SK-N-SH treated with all-trans-retinoic acid at 6 μM for 48 hours (cell line): ENCODE results near the gene ATRIP.

Source experiments
- ATAC-seq: fragments of 200-7000 bp; cut with Tn5 transposase; 3 replicates; pipeline ENCODE4 v1.9.1; 2020; ENCODE audit warnings: mild to moderate bottlenecking, moderate library complexity
- ARNTL ChIP-seq: fragments of 450-650 bp; formaldehyde crosslinking; IDR thresholded peaks from 2 replicates; pipeline ENCODE4 v1.5.0; 2020; ENCODE audit warnings: low read depth, mild to moderate bottlenecking, moderate library complexity, borderline replicate concordance
- BACH2 ChIP-seq: fragments of 250-450 bp; sonication (Bioruptor Pico); IDR thresholded peaks from 2 replicates; pipeline ENCODE4 v1.9.0; 2021; ENCODE audit warnings: mild to moderate bottlenecking, borderline replicate concordance
- CSDC2 ChIP-seq: fragments of 250-450 bp; sonication (Bioruptor Pico); IDR thresholded peaks from 2 replicates; pipeline ENCODE4 v1.5.0; 2020; ENCODE audit warnings: mild to moderate bottlenecking, moderate library complexity
- ESRRG ChIP-seq: fragments of 250-450 bp; sonication (Bioruptor Pico); IDR thresholded peaks from 2 replicates; pipeline ENCODE4 v1.6.1; 2021; ENCODE audit warnings: mild to moderate bottlenecking
- ISL1 ChIP-seq: fragments of 250-450 bp; sonication (Bioruptor Pico); IDR thresholded peaks from 2 replicates; pipeline ENCODE4 v2.1.2; 2022; ENCODE audit warnings: mild to moderate bottlenecking, moderate library complexity
- OSR1 ChIP-seq: fragments of 250-450 bp; sonication (Bioruptor Pico); IDR thresholded peaks from 2 replicates; pipeline ENCODE4 v1.8.0; 2022; ENCODE audit warnings: moderate library complexity, mild to moderate bottlenecking, inconsistent platforms
- RARB ChIP-seq: fragments of 250-450 bp; sonication (Bioruptor Pico); IDR thresholded peaks from 2 replicates; pipeline ENCODE4 v1.8.0; 2021; ENCODE audit warnings: mild to moderate bottlenecking, moderate library complexity
- SNAI2 ChIP-seq: fragments of 250-450 bp; sonication (Bioruptor Pico); IDR thresholded peaks from 2 replicates; pipeline ENCODE4 v1.5.0; 2020; ENCODE audit warnings: mild to moderate bottlenecking, moderate library complexity
- TCF4 ChIP-seq: fragments of 250-450 bp; sonication (Bioruptor Pico); IDR thresholded peaks from 2 replicates; pipeline ENCODE4 v1.8.0; 2021; ENCODE audit warnings: mild to moderate bottlenecking, moderate library complexity, borderline replicate concordance
- ZC3H10 ChIP-seq: fragments of 250-450 bp; sonication (Bioruptor Pico); IDR thresholded peaks from 2 replicates; pipeline ENCODE4 v1.5.1; 2021; ENCODE audit warnings: mild to moderate bottlenecking, moderate library complexity
- ZFP30 ChIP-seq: fragments of 450-650 bp; formaldehyde crosslinking; IDR thresholded peaks from 2 replicates; pipeline ENCODE4 v1.5.0; 2022; ENCODE audit warnings: mild to moderate bottlenecking, moderate library complexity
- ZNF8 ChIP-seq: fragments of 450-650 bp; formaldehyde crosslinking; IDR thresholded peaks from 2 replicates; pipeline ENCODE4 v1.5.0; 2020; ENCODE audit warnings: mild to moderate bottlenecking, moderate library complexity
- TF ChIP-seq, protein P1 (sequence below): fragments of 250-450 bp; sonication (Bioruptor Pico); IDR thresholded peaks from 2 replicates; pipeline ENCODE4 v1.8.0; 2020; ENCODE audit warnings: mild to moderate bottlenecking, moderate library complexity, borderline replicate concordance
- TF ChIP-seq, protein P2 (sequence below): fragments of 250-450 bp; sonication (Bioruptor Pico); IDR thresholded peaks from 2 replicates; pipeline ENCODE4 v1.8.0; 2021; ENCODE audit warnings: low read depth, mild to moderate bottlenecking, moderate library complexity, borderline replicate concordance
- TF ChIP-seq, protein P3 (sequence below): fragments of 250-450 bp; sonication (Bioruptor Pico); IDR thresholded peaks from 2 replicates; pipeline ENCODE4 v1.5.1; 2021; ENCODE audit warnings: mild to moderate bottlenecking, moderate library complexity
- TF ChIP-seq, protein P4 (sequence below): fragments of 250-450 bp; sonication (Bioruptor Pico); IDR thresholded peaks from 2 replicates; pipeline ENCODE4 v1.5.0; 2020; ENCODE audit warnings: mild to moderate bottlenecking, moderate library complexity
- TF ChIP-seq, protein P5 (sequence below): fragments of 250-450 bp; sonication (Bioruptor Pico); IDR thresholded peaks from 2 replicates; pipeline ENCODE4 v1.5.1; 2020; ENCODE audit warnings: low read depth, mild to moderate bottlenecking, moderate library complexity

The ATRIP gene

DNA sequence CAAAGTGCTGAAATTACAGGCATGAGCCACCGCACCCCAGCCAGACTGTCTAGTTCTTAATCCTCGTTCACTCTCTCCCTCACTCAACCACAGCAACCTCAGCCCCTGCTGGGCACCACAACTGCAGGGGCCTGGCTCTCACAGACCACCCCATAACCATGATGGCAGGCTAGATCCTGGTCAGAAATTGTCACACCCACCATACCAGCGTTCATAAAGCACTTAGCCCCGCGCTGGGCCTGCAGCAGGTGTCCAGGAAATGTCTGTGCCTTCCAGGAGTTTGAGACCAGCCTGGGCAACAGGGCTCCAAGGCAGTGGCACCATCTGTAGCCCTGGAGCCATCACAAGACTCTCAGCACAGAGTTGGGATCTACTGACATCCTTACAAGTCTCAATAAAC is 55.6 kb downstream of the ATRIP start:
- no peak for ATAC-seq
- TF ChIP-seq, protein P1, sequence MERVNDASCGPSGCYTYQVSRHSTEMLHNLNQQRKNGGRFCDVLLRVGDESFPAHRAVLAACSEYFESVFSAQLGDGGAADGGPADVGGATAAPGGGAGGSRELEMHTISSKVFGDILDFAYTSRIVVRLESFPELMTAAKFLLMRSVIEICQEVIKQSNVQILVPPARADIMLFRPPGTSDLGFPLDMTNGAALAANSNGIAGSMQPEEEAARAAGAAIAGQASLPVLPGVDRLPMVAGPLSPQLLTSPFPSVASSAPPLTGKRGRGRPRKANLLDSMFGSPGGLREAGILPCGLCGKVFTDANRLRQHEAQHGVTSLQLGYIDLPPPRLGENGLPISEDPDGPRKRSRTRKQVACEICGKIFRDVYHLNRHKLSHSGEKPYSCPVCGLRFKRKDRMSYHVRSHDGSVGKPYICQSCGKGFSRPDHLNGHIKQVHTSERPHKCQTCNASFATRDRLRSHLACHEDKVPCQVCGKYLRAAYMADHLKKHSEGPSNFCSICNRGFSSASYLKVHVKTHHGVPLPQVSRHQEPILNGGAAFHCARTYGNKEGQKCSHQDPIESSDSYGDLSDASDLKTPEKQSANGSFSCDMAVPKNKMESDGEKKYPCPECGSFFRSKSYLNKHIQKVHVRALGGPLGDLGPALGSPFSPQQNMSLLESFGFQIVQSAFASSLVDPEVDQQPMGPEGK (CRISPR knock-in tag), result no peak
- TF ChIP-seq ARNTL (CRISPR knock-in tag) (no peak), OSR1 (no peak), SNAI2 (CRISPR knock-in tag) (no peak), ESRRG (CRISPR knock-in tag) (no peak), ZNF8 (CRISPR knock-in tag) (no peak), ZFP30 (CRISPR knock-in tag) (no peak), ISL1 (CRISPR knock-in tag) (no peak)
- TF ChIP-seq, protein P2, sequence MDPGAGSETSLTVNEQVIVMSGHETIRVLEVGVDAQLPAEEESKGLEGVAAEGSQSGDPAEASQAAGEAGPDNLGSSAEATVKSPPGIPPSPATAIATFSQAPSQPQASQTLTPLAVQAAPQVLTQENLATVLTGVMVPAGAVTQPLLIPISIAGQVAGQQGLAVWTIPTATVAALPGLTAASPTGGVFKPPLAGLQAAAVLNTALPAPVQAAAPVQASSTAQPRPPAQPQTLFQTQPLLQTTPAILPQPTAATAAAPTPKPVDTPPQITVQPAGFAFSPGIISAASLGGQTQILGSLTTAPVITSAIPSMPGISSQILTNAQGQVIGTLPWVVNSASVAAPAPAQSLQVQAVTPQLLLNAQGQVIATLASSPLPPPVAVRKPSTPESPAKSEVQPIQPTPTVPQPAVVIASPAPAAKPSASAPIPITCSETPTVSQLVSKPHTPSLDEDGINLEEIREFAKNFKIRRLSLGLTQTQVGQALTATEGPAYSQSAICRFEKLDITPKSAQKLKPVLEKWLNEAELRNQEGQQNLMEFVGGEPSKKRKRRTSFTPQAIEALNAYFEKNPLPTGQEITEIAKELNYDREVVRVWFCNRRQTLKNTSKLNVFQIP (CRISPR knock-in tag), result no peak

DNA sequence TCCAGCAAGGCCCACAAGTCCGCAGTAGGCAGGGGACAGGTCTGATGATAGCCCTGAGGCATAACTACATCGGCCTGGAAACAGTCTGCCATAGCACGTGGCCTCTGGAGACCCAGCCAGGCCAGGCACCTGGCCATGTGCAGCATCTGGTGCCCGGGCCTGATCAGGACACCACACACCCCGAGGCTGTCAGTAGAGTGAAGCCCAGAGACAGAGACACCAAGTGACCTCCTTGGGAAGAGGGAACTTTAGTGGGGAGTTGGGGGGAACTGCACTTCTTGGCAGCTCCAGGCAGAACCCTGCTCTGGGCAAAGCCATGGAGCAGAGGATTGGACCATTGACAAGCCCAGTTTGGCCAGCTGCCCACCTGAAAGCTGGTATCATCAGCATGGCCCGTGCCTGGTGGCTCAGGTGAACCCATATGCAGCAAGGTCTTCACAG is 56.2 kb downstream of the ATRIP start:
- TF ChIP-seq TCF4 (CRISPR knock-in tag) (peak; percentile 32; the same call in 1 of the 2 replicates), ZC3H10 (CRISPR knock-in tag) (no peak), CSDC2 (no peak)
- TF ChIP-seq, protein P3, sequence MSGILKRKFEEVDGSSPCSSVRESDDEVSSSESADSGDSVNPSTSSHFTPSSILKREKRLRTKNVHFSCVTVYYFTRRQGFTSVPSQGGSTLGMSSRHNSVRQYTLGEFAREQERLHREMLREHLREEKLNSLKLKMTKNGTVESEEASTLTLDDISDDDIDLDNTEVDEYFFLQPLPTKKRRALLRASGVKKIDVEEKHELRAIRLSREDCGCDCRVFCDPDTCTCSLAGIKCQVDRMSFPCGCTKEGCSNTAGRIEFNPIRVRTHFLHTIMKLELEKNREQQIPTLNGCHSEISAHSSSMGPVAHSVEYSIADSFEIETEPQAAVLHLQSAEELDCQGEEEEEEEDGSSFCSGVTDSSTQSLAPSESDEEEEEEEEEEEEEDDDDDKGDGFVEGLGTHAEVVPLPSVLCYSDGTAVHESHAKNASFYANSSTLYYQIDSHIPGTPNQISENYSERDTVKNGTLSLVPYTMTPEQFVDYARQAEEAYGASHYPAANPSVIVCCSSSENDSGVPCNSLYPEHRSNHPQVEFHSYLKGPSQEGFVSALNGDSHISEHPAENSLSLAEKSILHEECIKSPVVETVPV, result no peak
- TF ChIP-seq, protein P4, sequence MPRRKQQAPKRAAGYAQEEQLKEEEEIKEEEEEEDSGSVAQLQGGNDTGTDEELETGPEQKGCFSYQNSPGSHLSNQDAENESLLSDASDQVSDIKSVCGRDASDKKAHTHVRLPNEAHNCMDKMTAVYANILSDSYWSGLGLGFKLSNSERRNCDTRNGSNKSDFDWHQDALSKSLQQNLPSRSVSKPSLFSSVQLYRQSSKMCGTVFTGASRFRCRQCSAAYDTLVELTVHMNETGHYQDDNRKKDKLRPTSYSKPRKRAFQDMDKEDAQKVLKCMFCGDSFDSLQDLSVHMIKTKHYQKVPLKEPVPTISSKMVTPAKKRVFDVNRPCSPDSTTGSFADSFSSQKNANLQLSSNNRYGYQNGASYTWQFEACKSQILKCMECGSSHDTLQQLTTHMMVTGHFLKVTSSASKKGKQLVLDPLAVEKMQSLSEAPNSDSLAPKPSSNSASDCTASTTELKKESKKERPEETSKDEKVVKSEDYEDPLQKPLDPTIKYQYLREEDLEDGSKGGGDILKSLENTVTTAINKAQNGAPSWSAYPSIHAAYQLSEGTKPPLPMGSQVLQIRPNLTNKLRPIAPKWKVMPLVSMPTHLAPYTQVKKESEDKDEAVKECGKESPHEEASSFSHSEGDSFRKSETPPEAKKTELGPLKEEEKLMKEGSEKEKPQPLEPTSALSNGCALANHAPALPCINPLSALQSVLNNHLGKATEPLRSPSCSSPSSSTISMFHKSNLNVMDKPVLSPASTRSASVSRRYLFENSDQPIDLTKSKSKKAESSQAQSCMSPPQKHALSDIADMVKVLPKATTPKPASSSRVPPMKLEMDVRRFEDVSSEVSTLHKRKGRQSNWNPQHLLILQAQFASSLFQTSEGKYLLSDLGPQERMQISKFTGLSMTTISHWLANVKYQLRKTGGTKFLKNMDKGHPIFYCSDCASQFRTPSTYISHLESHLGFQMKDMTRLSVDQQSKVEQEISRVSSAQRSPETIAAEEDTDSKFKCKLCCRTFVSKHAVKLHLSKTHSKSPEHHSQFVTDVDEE (CRISPR knock-in tag), result 0 out of 2 replicates have a peak, but pooled peaks have one; percentile 43

DNA sequence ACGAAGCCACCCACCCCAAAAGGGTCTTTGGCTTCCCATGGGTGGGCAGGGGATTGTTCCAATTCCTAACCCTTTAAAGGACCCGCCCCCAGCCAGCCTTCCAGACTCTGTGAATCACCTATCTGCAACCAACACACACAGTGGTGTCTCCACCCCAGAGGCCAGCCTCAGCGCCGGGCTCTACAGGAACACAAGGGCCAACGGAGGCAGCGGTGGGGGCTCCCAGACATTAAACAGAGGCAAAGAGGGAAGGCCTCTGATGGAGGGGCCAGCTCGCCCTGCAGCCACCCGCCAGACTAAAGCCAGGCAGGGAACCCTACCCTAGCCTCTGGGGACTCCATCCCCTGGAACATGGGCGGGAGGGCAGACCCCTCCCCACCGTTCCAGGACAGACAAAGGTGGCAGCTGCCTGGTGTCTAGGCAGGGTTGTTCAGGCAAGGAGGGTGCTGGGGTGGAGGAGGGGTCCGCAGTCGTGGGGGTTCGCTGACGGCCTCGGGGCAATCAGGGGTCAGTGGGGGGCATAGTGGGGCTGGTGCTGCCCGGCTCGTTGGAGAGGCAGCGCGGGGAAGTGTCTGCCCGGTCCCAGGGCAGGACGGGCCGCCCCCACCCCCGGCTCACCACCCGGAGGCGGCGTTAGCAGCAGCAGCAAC is 57.0 kb downstream of the ATRIP start:
- TF ChIP-seq, protein P2 (CRISPR knock-in tag), result no peak
- no peak for TF ChIP-seq ZFP30 (CRISPR knock-in tag)
- no peak for TF ChIP-seq BACH2 (CRISPR knock-in tag)
- TF ChIP-seq ISL1 (CRISPR knock-in tag), result no peak
- no peak for TF ChIP-seq ESRRG (CRISPR knock-in tag)
- TF ChIP-seq RARB (CRISPR knock-in tag), result no peak
- TF ChIP-seq, protein P3, result no peak
- TF ChIP-seq TCF4 (CRISPR knock-in tag), result no peak
- TF ChIP-seq, protein P1 (CRISPR knock-in tag), result no peak
- no peak for TF ChIP-seq CSDC2
- TF ChIP-seq, protein P5, sequence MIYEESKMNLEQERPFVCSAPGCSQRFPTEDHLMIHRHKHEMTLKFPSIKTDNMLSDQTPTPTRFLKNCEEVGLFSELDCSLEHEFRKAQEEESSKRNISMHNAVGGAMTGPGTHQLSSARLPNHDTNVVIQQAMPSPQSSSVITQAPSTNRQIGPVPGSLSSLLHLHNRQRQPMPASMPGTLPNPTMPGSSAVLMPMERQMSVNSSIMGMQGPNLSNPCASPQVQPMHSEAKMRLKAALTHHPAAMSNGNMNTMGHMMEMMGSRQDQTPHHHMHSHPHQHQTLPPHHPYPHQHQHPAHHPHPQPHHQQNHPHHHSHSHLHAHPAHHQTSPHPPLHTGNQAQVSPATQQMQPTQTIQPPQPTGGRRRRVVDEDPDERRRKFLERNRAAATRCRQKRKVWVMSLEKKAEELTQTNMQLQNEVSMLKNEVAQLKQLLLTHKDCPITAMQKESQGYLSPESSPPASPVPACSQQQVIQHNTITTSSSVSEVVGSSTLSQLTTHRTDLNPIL, result no peak
- no peak for TF ChIP-seq ZC3H10 (CRISPR knock-in tag)

More for the DNA sequence above, 56.2 kb downstream of the ATRIP start:
- ATAC-seq, result no peak; the same call in 2 of the 3 replicates

More for the DNA sequence above, 57.0 kb downstream of the ATRIP start:
- ATAC-seq, result peak; percentile 36
